Right lobe of liver (tissue), 4 donors: ENCODE measurements around the gene ELF1.

ENCODE experiments used
- CTCF ChIP-seq, 4 donors: fragments of 200-600 bp in 3 of 4; fragments of 450-650 bp in 1 of 4; IDR thresholded peaks; one replicate each; pipeline versions ENCODE4 v1.5.1 to v1.8.0; 2016 to 2022; ENCODE audit warnings: antibody characterized with exemption in 4 of 4, mild to moderate bottlenecking in 2 of 4
- POLR2A ChIP-seq: fragments of 450-650 bp; IDR thresholded peaks from one replicate; pipeline ENCODE4 v1.6.1; 2017; ENCODE audit warnings: antibody characterized with exemption, mild to moderate bottlenecking
- donor health status: DM: no; HTN: no; CAD: no.
- donor health status: DM: no; HTN: no; CAD: no.
- donor health status: DM: no; HTN: yes; CAD: no.

GRCh38 chr13:40966298-40966697 lies 52.8 kb downstream of the ELF1 start:
- TF ChIP-seq POLR2A (no peak), CTCF (IDR thresholded peaks at IDR 0.05) (no peak)
